ENCODE measurements around the gene ZNF18.
"Not testable (repeated sequence)": the region's sequence is repeated elsewhere in the genome, so short reads cannot be mapped to it uniquely, and the experiment has no call there.

The ZNF18 gene

DNA sequence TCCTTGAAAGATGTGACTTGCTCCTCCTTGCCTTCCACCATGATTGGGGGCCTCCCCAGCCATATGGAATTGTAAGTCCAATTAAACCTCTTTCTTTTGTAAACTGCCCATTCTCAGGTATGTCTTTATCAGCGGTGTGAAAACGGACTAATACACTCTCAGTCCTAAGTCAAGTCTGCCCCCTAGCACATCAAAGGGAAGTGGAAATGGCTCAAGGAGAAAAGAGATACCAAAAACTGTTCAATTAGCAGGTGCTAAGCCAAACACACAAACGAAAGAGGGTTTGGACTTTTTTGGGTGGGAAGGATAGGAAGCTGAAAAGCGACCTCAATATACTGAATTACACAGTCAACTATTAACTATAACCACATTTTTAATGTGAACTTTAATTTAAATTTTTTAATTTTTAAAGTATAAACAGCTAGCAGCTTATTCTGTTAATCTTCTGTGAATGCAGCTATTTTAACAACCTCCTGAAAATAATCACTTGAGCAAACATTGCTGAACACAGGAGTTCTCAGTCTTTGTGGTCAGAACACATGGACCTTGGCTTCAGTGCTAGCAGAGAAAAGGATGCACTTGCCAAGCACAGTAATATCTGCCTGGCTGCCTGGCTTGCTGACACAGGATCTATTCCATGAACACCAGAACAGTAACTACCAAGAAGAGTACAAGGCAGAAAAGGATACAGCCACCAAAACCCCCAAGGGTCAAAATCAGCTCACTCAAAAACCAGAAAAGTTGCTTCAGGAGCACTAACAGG, 10.9 kb downstream of the ZNF18 start:
- DNase-seq (ENCODE audit: low spot score) = no peak

GRCh38 chr17:11981862-11982261, 15.4 kb downstream of the ZNF18 start:
- no peak for DNase-seq (ENCODE audit: low spot score)

GRCh38 chr17:11980813-11981212, 16.5 kb downstream of the ZNF18 start:
- no peak for DNase-seq (ENCODE audit: low spot score)

DNA sequence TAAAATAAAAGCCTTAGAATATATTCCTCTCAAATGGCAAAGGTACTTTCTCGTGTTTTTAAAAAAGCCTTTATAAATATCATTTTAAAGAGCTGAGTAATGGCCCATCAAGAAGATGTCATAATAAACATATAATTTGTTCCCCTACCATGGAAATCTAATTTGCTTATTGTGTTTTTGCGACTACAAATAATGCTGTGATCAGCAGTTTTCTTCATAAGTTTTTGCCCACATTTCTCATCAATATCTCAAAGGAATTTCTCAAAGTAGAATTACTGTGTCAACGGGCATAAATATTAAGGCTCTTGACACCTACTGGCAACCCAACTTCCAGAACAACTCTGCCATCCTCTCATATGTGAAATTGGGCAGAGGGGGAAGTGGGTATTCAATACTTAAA, 17.5 kb downstream of the ZNF18 start:
- DNase-seq (ENCODE audit: low spot score) = no peak

- not testable (repeated sequence) for DNase-seq (ENCODE audit: low spot score)
Measured at GRCh38 chr17:11972741-11973140, 24.5 kb downstream of the ZNF18 start.

- no peak for DNase-seq (ENCODE audit: low spot score)
Measured at GRCh38 chr17:11969565-11969964, 27.7 kb downstream of the ZNF18 start.

DNA sequence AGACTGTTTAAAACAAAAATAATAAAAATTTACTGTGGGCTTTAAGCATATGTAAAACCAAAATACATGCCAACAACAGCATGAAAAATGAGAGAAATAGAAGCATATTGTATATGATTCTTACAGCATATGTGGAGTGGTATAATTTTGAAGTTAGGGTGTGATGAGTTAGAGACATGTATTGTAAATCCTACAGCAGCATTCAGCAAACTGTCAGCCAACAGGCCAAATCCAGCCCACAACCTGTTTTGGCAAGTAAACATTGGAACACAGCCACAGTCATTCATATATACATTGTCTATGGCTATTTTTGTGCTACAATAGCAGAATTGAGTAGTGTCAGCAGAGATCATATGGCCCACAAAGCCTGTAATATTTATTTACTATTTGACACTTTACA, 42.3 kb downstream of the ZNF18 start:
- no peak for DNase-seq (ENCODE audit: low spot score)

- DNase-seq (ENCODE audit: low spot score) = no peak
Measured at GRCh38 chr17:11953924-11954323, 43.4 kb downstream of the ZNF18 start.

GRCh38 chr17:11952610-11953009, 44.7 kb downstream of the ZNF18 start:
- DNase-seq (ENCODE audit: low spot score) = no peak

DNA sequence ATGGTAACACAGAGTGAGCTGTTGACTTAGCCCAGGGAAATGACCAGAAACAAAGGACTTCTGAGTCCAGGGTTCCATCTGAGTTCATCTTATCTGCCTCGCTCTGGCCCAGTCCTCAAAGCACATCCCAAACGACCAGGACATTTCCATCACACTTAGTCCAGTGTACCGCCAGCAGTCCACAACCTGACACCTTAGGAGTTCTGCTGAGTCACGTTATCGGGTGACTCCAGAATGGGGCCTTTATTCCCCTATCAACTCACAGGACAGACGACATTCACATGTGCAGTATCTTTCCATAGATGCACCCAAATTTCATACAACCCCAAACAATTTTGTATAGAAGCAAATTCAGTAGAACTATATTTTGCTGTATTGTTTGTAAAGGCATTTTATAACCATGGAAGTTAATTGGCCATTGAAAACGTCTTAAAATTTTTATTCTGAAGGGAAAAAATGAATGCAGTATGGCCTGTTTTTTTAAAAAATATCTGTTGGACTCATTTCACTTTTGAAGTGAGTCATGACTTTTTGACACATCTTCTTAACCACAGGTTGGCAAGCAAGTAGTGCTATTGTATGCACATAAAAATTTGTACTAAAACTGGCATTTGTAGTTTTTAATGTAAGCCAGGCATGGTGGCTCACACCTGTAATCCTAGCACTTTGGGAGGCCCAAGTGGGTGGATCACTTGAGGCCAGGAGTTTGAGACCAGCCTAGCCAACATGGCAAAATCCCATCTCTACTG, 46.3 kb downstream of the ZNF18 start:
- peak; percentile 21 for DNase-seq (ENCODE audit: low spot score)

DNA sequence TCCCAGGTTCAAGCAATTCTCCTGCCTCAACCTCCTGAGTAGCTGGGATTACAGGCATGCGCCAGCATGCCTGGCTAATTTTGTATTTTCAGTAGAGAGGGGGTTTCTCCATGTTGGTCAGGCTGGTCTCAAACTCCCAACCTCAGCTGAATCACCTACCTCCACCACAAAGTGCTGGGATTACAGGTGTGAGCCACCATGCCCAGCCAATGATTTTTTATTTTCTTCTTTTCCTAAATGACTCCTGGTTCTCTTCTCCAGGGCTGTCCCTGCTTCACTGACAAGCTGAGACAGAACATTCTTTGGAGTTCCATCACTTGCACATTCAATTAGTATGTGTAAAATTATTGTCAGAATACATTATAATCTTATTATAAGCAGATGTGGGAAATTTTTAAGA, 47.7 kb downstream of the ZNF18 start:
- not testable (repeated sequence) for DNase-seq (ENCODE audit: low spot score)

DNA sequence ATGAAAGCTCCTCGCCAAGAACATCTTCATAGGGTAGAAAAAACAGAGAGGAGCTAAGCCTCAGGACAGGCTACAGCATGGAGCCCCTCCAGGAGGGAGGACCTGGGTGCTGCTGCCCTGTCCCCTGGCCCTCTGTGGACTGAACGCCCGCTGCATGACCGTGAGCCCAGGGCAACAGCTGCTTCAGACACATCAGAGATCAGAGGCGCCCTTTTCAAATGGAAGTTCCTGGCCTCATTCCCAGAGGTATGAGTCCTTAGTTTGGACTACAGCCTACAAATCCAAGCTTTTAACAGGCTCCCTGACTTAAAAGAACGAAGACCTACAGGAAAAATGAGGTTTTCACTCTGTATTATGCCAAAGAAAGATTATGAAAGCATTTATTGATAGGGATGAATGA, 48.5 kb downstream of the ZNF18 start:
- peak; percentile 46 for DNase-seq (ENCODE audit: low spot score)

GRCh38 chr17:11944587-11944986, 52.7 kb downstream of the ZNF18 start:
- no peak for DNase-seq (ENCODE audit: low spot score)

DNA sequence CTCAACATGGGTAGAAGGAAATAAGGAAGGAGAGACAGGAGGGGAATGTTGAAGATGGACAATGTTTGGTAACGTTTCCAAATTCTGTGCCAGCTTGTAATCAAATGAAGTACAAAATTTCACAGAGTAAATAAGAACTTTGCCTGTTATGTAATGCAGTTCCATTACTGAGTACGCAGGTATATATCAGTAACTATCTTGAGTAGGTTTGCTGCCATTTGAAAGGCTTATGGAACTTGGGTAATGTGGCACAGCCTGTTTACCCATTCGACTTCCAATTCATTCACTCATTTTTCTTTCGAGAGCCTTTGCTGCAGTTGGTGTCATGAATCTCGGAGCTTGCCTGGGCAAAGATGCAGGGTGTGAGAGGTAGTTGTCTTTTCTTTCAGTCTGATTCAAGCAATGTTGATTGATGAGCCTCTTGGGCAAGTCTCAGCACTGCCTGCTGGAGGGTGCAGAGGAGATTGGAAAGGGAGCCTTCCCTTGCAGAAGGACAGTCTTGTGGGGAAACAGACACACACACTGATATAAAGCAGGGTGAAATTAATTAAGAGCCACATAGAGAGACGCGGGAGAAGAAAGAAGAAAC, 53.4 kb downstream of the ZNF18 start:
- no peak for DNase-seq (ENCODE audit: low spot score)

DNA sequence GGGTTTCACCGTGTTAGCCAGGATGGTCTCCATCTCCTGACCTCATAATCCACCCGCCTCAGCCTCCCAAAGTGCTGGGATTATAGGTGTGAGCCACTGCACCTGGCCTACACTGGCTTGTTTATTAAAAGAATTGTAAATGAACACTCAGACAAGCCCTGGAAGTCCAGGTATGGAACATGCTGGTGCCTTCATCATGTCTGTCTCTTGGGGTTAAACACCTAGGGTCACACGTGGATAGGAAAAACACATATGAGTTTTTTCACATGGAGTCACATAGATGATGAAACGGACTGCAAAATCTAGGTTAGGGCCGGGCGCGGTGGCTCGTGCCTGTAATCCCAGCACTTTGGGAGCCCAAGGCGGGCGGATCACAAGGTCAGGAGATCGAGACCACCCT, 54.2 kb downstream of the ZNF18 start:
- DNase-seq (ENCODE audit: low spot score) = not testable (repeated sequence)

DNA sequence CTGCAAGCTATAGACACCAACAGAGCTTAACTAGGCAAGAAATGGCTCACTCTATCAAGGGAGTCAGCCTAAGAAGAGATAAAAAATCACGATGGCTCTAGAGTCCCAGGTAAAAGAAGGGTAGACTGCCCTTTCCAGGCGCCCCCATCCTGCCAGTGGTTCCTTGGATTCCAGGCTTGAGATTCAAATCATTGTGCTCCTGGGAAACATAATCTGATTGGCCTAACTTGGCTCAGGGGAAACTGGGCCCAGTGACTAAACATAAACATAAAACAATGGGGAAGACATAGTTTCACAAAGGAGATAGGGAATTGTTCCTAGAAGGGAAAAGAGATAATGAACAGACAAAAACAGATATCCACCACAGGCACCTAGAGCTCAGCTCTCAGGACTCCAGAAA, 56.4 kb downstream of the ZNF18 start:
- DNase-seq (ENCODE audit: low spot score) = no peak

GRCh38 chr17:11935734-11936406, 61.4 kb downstream of the ZNF18 start:
- DNase-seq (ENCODE audit: low spot score) = peak; percentile 53

GRCh38 chr17:11932337-11932898, 64.9 kb downstream of the ZNF18 start:
- DNase-seq (ENCODE audit: low spot score) = no peak

GRCh38 chr17:11928436-11928835, 68.8 kb downstream of the ZNF18 start:
- DNase-seq (ENCODE audit: low spot score) = no peak
